HepG2 (cell line): ENCODE data around the gene EPO. TPM values are rescaled to one million over a fixed set of nuclear protein-coding genes. Genes with fewer than 3 reads are reported as not detected.

Experiments used
- AHR ChIP-seq: IDR thresholded peaks from 2 replicates; pipeline ENCODE4 v1.6.1; 2018; ENCODE audit warnings: missing genetic modification reagents, missing compliant biosample characterization
- CEBPG ChIP-seq: IDR thresholded peaks from 2 replicates; pipeline ENCODE4 v1.6.1; 2016
- CHCHD3 ChIP-seq: sonication (generic); formaldehyde crosslinking; IDR thresholded peaks from 2 replicates; pipeline ENCODE4 v1.8.0; 2022; ENCODE audit warnings: mild to moderate bottlenecking, missing genetic modification reagents, moderate library complexity
- FUBP1 ChIP-seq: sonication (generic); formaldehyde crosslinking; IDR thresholded peaks from 2 replicates; pipeline ENCODE4 v1.5.1; 2020; ENCODE audit warnings: missing genetic modification reagents, mild to moderate bottlenecking, borderline replicate concordance
- GATAD1 ChIP-seq: IDR thresholded peaks from 2 replicates; pipeline ENCODE4 v1.6.1; 2016; ENCODE audit warnings: missing genetic modification reagents, missing compliant biosample characterization
- GMEB2 ChIP-seq: IDR thresholded peaks from 2 replicates; pipeline ENCODE4 v1.6.1; 2016; ENCODE audit warnings: missing biosample characterization, missing genetic modification reagents, low read depth
- HNRNPL ChIP-seq: fragments of 200-400 bp; formaldehyde crosslinking; IDR thresholded peaks from 2 replicates; pipeline ENCODE4 v1.6.1; 2017; ENCODE audit warnings: mild to moderate bottlenecking, low read depth, low read length
- ISL2 ChIP-seq: sonication (generic); formaldehyde crosslinking; IDR thresholded peaks from 2 replicates; pipeline ENCODE4 v1.5.0; 2020; ENCODE audit warnings: missing genetic modification reagents
- NCOA2 ChIP-seq: sonication (generic); formaldehyde crosslinking; IDR thresholded peaks from 2 replicates; pipeline ENCODE4 v1.8.0; 2022; ENCODE audit warnings: inconsistent platforms
- NFRKB ChIP-seq: fragments of 450-650 bp; IDR thresholded peaks from 2 replicates; pipeline ENCODE4 v1.6.1; 2017
- PRDM15 ChIP-seq: sonication (generic); formaldehyde crosslinking; IDR thresholded peaks from 2 replicates; pipeline ENCODE4 v1.4.0; 2020; ENCODE audit warnings: missing genetic modification reagents
- RFX3 ChIP-seq: IDR thresholded peaks from 2 replicates; pipeline ENCODE4 v1.6.1; 2016; ENCODE audit warnings: missing biosample characterization, missing genetic modification reagents
- RFXANK ChIP-seq: IDR thresholded peaks from 2 replicates; pipeline ENCODE4 v1.6.1; 2016
- SNAI1 ChIP-seq: sonication (generic); formaldehyde crosslinking; IDR thresholded peaks from 2 replicates; pipeline ENCODE4 v1.5.0; 2020; ENCODE audit warnings: mild to moderate bottlenecking, missing genetic modification reagents, borderline replicate concordance
- THAP8 ChIP-seq: sonication (generic); formaldehyde crosslinking; IDR thresholded peaks from 2 replicates; pipeline ENCODE4 v1.5.1; 2020; ENCODE audit warnings: missing genetic modification reagents, mild to moderate bottlenecking, borderline replicate concordance
- ZBED4 ChIP-seq: sonication (generic); formaldehyde crosslinking; IDR thresholded peaks from 2 replicates; pipeline ENCODE4 v1.4.0; 2020; ENCODE audit warnings: missing genetic modification reagents, borderline replicate concordance
- ZNF430 ChIP-seq: sonication (generic); formaldehyde crosslinking; IDR thresholded peaks from 2 replicates; pipeline ENCODE4 v1.9.0; 2021; ENCODE audit warnings: mild to moderate bottlenecking, missing genetic modification reagents
- ZNF724P ChIP-seq: sonication (generic); formaldehyde crosslinking; IDR thresholded peaks from 2 replicates; pipeline ENCODE4 v1.8.0; 2022; ENCODE audit warnings: missing genetic modification reagents, borderline replicate concordance
- ZNF776 ChIP-seq: sonication (generic); formaldehyde crosslinking; IDR thresholded peaks from 2 replicates; pipeline ENCODE4 v1.4.0; 2020; ENCODE audit warnings: mild to moderate bottlenecking, missing genetic modification reagents
- ZNF780A ChIP-seq: sonication (generic); formaldehyde crosslinking; IDR thresholded peaks from 2 replicates; pipeline ENCODE4 v1.8.0; 2022; ENCODE audit warnings: mild to moderate bottlenecking, missing genetic modification reagents, moderate library complexity
- polyA plus RNA-seq, 8 experiments: library from polyadenylated mRNA; depleted of rRNA in 3 of 8; stranded (reverse) in 7 of 8; unstranded in 1 of 8; fragments of >200 nt; fragmentation: Illumina TruSeq in 4 of 8; extraction: Trizol in 4 of 8; gene quantifications; 2 replicates each; pipeline versions ENCODE4 v1.2.1 to v1.2.3, GENCODE V29; 2011 to 2016; ENCODE audit warnings: low read depth in 4 of 8, missing spikeins in 1 of 8, mixed read lengths in 1 of 8; ENCODE audit not compliant: insufficient read depth in 1 of 8
- total RNA-seq, 5 experiments: library from RNA; depleted of rRNA; stranded (reverse); fragments of >200 nt; fragmentation: Illumina TruSeq; extraction: Trizol; gene quantifications; 2 replicates each; pipeline ENCODE4 v1.2.3, GENCODE V29; 2016; ENCODE audit warnings: low read depth in 1 of 5

EPO gene
- total and polyA plus RNA-seq, 2 of the 13 experiments (the other 11 are each of a cell fraction or from before 2014, with no cell fraction given), result 10.3 to 25.7 TPM

- TF ChIP-seq ZBED4 (CRISPR knock-in tag) (0 out of 2 replicates have a peak, but pooled peaks have one; percentile 65), FUBP1 (CRISPR knock-in tag) (peak; percentile 64; the same call in 1 of the 2 replicates), CEBPG (no peak), RFX3 (CRISPR knock-in tag) (no peak), ZNF430 (CRISPR knock-in tag) (peak; percentile 89; the same call in 1 of the 2 replicates), AHR (CRISPR knock-in tag) (no peak), PRDM15 (no peak), ZNF780A (CRISPR knock-in tag) (no peak), HNRNPL (peak; percentile 90), ZNF776 (CRISPR knock-in tag) (peak; percentile 63), ISL2 (CRISPR knock-in tag) (no peak), NFRKB (no peak), GMEB2 (CRISPR knock-in tag) (no peak), SNAI1 (CRISPR knock-in tag) (no peak), GATAD1 (CRISPR knock-in tag) (no peak), CHCHD3 (CRISPR knock-in tag) (no peak), NCOA2 (CRISPR knock-in tag) (0 out of 2 replicates have a peak, but pooled peaks have one; percentile 24), ZNF724P (CRISPR knock-in tag) (no peak), THAP8 (CRISPR knock-in tag) (no peak), RFXANK (CRISPR knock-in tag) (no peak)
Measured at GRCh38 chr7:100723732-100724275, 3.5 kb downstream of the EPO start (continued).
